Measurements from ENCODE around the gene ZFR2. TPM values are rescaled to one million over a fixed set of nuclear protein-coding genes. Genes with fewer than 3 reads are reported as not detected.

Gene ZFR2
- total and polyA plus RNA-seq, 2 of the 8 experiments (the other 6 are each of a cell fraction or from before 2014, with no cell fraction given) = 14.5 to 28.4 TPM

DNA sequence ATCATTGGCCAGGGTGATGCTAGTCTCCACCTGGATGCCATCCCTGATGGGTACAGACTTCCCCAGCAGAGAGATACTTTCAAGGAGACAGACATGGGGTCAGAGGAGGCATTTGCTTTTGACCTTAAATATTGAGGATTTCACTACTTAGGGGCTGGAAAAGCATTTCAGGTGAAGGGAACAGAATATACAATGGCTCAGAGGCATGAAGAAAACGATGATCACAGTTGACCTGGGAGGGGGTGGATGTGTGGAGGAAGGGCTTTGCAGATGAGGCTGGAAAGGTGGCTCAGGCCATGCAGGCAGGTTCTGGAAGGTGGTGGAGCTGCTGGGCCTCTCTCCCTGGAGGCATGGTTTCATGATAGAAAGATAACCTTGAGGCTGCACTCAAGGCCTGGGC, 86.5 kb downstream of the ZFR2 start:
- Histone ChIP-seq H3K27ac (ENCODE audit: low read depth, low read length) (no peak overlapping the region), H3K4me1 (replicated peaks in 1 of 4; ENCODE audit: control insufficient read depth in 3 of 4, insufficient read depth in 4 of 4, low read length in 3 of 4) (peaks cover 0 to 9% (median 1%) of the 10 kb centered on the region in 4 experiments; a peak in 3 of 7 replicates), H3K27me3 (replicated peaks in 1 of 4; ENCODE audit: control insufficient read depth in 3 of 4, extremely low read depth in 1 of 4, insufficient read depth in 3 of 4, low read length in 3 of 4) (peaks cover 0 to 17% (median 7%) of the 10 kb centered on the region in 4 experiments; a peak in 6 of 7 replicates), H2BK12ac (ENCODE audit: low read depth, low read length) (no peak overlapping the region), H3K23ac (ENCODE audit: insufficient read length) (no peak overlapping the region), H3K79me1 (ENCODE audit: low read depth, low read length) (no peaks in the 10 kb centered on the region), H3K56ac (replicated peaks; ENCODE audit: insufficient read length, low read depth, low read length) (no peak overlapping the region), H2BK120ac (replicated peaks; ENCODE audit: low read depth, low read length) (no peak overlapping the region), H2AK5ac (ENCODE audit: low read depth, low read length) (no peak overlapping the region), H4K5ac (ENCODE audit: insufficient read length, low read depth, low read length) (no peak overlapping the region), H3K14ac (ENCODE audit: insufficient read length) (no peak overlapping the region), H2BK15ac (ENCODE audit: low read length) (no peak overlapping the region), H4K8ac (ENCODE audit: extremely low read depth, insufficient read depth, low read length) (no peak overlapping the region), H2BK5ac (ENCODE audit: low read depth, low read length) (no peak overlapping the region), H3K36me3 (ENCODE audit: control insufficient read depth in 2 of 4, insufficient read depth in 4 of 4, low read length in 3 of 4) (peaks cover 0 to 14% (median 3%) of the 10 kb centered on the region in 4 experiments; a peak in 2 of 8 replicates), H4K20me1 (replicated peaks in 1 of 2; ENCODE audit: control insufficient read depth in 1 of 2, insufficient read depth in 2 of 2, low read length in 2 of 2) (no peaks in the 10 kb centered on the region), H4K91ac (replicated peaks; ENCODE audit: insufficient read length, low read length) (no peak overlapping the region), H3K79me2 (ENCODE audit: control insufficient read depth in 1 of 2, insufficient read depth in 2 of 2, low read length in 2 of 2) (no peaks in the 10 kb centered on the region), H3K23me2 (ENCODE audit: low read depth, low read length) (peaks cover 7% of the 10 kb centered on the region; the same call in 1 of the 2 replicates), H3K9ac (replicated peaks in 1 of 4; ENCODE audit: extremely low read depth in 1 of 4, low read depth in 3 of 4, low read length in 3 of 4) (no peak overlapping the region), H3K4ac (replicated peaks; ENCODE audit: insufficient read length, low read depth, low read length) (no peak overlapping the region), H3K18ac (ENCODE audit: extremely low read depth, low read length) (no peak overlapping the region), H2BK20ac (ENCODE audit: low read length) (no peak overlapping the region), H3K9me3 (ENCODE audit: insufficient read depth in 2 of 2, low read depth in 1 of 2, low read length in 1 of 2) (peaks cover 17 to 22% of the 10 kb centered on the region in 2 experiments), H2AFZ (ENCODE audit: low read length) (no peak overlapping the region), H3K4me2 (ENCODE audit: insufficient read depth in 1 of 2, low read depth in 2 of 2, low read length in 2 of 2) (no peak overlapping the region), H3K4me3 (ENCODE audit: extremely low read depth in 1 of 4, insufficient read depth in 2 of 4, low read depth in 3 of 4, low read length in 4 of 4) (no peak overlapping the region)
- ChIA-PET CTCF (ENCODE audit: partially characterized antibody) (interaction anchor here (1.1 to 2.4 kb wide), 4 partner anchors 10 to 231 kb away, joined by 3 to 17 read pairs (median 10); partner anchors contain the start of genes MRPL54 and RAX2), POLR2A (ENCODE audit: partially characterized antibody) (interaction anchor here (1.0 to 1.4 kb wide), 2 partner anchors 20 to 36 kb away, joined by 3 to 4 read pairs; partner anchors contain the start of genes APBA3 and MRPL54)
- DNase-seq (ENCODE audit: low read depth in 1 of 2, low spot score in 2 of 2) = no peak
- TF ChIP-seq GABPA (IDR thresholded peaks at IDR 0.05; ENCODE audit: borderline replicate concordance, insufficient read depth, low read length) = no peak
- peak; percentile 90 for TF ChIP-seq KDM1A (IDR thresholded peaks at IDR 0.05; ENCODE audit: borderline replicate concordance, low read length)
- WGBS, 2 experiments (ENCODE audit: extremely low coverage in 1 of 2, insufficient coverage in 1 of 2, insufficient read length in 1 of 2, insufficient replicate concordance in 2 of 2, low coverage in 1 of 2, low lambda C conversion rate in 2 of 2, missing lambda C conversion rate in 1 of 2) = 100% methylated on average over 1 of the region's 1 CpG; no CpG with 5 or more reads in 1 of the 2 experiments
- no peak for FAIRE-seq

Measured in H1 (cell line).